Measurements from ENCODE around the gene CCDC51. TPM values are rescaled to one million over a fixed set of nuclear protein-coding genes. Genes with fewer than 3 reads are reported as not detected.

Gene CCDC51
- polyA plus RNA-seq, 1 donor from 2014 or later: 27.2 TPM

DNA sequence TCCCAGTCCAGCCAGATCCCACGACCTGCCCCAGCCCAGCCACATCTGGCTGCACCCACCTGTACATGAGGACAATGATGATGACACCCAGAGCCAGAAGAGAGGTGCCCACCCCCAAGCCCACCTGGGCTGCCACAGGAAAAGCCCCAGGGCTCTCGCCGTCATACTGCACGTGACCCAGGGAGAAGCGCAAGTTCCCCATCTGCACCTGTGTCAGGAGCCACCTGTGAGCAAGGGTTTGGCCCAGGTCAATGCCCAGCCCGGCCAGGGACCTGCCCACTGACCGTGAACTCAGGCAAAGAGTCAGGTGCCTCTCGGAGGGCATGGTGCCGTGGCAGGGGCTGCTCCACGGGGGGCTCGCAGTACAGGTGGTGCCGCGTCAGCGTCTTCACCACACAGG lies 26.3 kb downstream of the CCDC51 start:
- Histone ChIP-seq H3K9me2 (ENCODE audit: insufficient read depth, low read length) (no peaks in the 10 kb centered on the region), H3K4me3 (ENCODE audit: low read length) (no peak overlapping the region), H2AFZ (ENCODE audit: low read depth, low read length) (no peak overlapping the region), H4K20me1 (ENCODE audit: insufficient read depth) (no peaks in the 10 kb centered on the region), H3K27ac (ENCODE audit: low read length) (no peak overlapping the region), H3K36me3 (ENCODE audit: insufficient read depth, low read length) (no peaks in the 10 kb centered on the region), H3K79me2 (replicated peaks; ENCODE audit: insufficient read depth, low read length) (no peaks in the 10 kb centered on the region), H3K9me3 (ENCODE audit: low read length) (no peaks in the 10 kb centered on the region), H3K27me3 (ENCODE audit: insufficient read depth, low read depth, low read length) (no peaks in the 10 kb centered on the region), H3F3A (ENCODE audit: insufficient read depth, low read length, poor library complexity, severe bottlenecking) (no peaks in the 10 kb centered on the region), H3K9ac (ENCODE audit: low read length) (no peak overlapping the region), H3K4me2 (ENCODE audit: low read length) (no peak overlapping the region)
- TF ChIP-seq, protein P1, sequence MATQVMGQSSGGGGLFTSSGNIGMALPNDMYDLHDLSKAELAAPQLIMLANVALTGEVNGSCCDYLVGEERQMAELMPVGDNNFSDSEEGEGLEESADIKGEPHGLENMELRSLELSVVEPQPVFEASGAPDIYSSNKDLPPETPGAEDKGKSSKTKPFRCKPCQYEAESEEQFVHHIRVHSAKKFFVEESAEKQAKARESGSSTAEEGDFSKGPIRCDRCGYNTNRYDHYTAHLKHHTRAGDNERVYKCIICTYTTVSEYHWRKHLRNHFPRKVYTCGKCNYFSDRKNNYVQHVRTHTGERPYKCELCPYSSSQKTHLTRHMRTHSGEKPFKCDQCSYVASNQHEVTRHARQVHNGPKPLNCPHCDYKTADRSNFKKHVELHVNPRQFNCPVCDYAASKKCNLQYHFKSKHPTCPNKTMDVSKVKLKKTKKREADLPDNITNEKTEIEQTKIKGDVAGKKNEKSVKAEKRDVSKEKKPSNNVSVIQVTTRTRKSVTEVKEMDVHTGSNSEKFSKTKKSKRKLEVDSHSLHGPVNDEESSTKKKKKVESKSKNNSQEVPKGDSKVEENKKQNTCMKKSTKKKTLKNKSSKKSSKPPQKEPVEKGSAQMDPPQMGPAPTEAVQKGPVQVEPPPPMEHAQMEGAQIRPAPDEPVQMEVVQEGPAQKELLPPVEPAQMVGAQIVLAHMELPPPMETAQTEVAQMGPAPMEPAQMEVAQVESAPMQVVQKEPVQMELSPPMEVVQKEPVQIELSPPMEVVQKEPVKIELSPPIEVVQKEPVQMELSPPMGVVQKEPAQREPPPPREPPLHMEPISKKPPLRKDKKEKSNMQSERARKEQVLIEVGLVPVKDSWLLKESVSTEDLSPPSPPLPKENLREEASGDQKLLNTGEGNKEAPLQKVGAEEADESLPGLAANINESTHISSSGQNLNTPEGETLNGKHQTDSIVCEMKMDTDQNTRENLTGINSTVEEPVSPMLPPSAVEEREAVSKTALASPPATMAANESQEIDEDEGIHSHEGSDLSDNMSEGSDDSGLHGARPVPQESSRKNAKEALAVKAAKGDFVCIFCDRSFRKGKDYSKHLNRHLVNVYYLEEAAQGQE (IDR thresholded peaks at IDR 0.05; ENCODE audit: borderline replicate concordance): no peak

DNA sequence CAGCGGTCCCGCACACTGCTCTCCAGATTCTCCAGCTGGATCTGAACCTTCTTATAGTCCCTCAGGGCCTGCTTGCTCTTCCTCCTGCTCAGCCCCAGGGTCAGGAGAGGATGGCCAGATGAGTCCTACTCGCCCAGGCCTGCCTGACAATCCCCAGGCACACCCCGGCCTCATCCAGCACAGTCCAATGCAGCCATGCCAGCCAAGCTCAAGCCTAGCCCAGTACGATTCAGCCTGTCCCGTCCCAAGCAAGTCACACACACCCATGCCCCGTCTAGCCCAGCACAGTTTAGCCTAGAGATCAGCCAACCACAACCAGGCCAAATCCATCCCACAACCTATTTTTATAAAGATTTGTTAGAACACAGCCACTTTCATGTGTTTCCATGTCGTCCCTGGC lies 26.8 kb downstream of the CCDC51 start:
- no peak overlapping the region for H3K27ac ChIP-seq (ENCODE audit: low read length)
- H3K9me3 ChIP-seq (ENCODE audit: low read length): no peaks in the 10 kb centered on the region
- H3F3A ChIP-seq (ENCODE audit: insufficient read depth, low read length, poor library complexity, severe bottlenecking): no peaks in the 10 kb centered on the region
- no peaks in the 10 kb centered on the region for H3K36me3 ChIP-seq (ENCODE audit: insufficient read depth, low read length)
- no peak overlapping the region for H3K9ac ChIP-seq (ENCODE audit: low read length)
- H3K9me2 ChIP-seq (ENCODE audit: insufficient read depth, low read length): no peaks in the 10 kb centered on the region
- H4K20me1 ChIP-seq (ENCODE audit: insufficient read depth): no peaks in the 10 kb centered on the region
- H3K4me2 ChIP-seq (ENCODE audit: low read length): no peak overlapping the region
- no peaks in the 10 kb centered on the region for H3K79me2 ChIP-seq (replicated peaks; ENCODE audit: insufficient read depth, low read length)
- no peak overlapping the region for H2AFZ ChIP-seq (ENCODE audit: low read depth, low read length)
- TF ChIP-seq TAF1 (IDR thresholded peaks at IDR 0.05; ENCODE audit: low read depth): no peak
- no peak for TF ChIP-seq RAD21 (conservative IDR thresholded peaks at IDR 0.05)
- TF ChIP-seq SMC3 (conservative IDR thresholded peaks at IDR 0.05; ENCODE audit: poor library complexity): no peak
- no peak for TF ChIP-seq EZH2 (IDR thresholded peaks at IDR 0.05; ENCODE audit: borderline replicate concordance, insufficient read depth, low read length, poor library complexity, severe bottlenecking)
- TF ChIP-seq POLR2AphosphoS5 (IDR thresholded peaks at IDR 0.05): no peak
- TF ChIP-seq MXI1 (conservative IDR thresholded peaks at IDR 0.05; ENCODE audit: poor library complexity, severe bottlenecking): no peak
- no peak for TF ChIP-seq EP300 (conservative IDR thresholded peaks at IDR 0.05; ENCODE audit: poor library complexity, severe bottlenecking)
- TF ChIP-seq, protein P2, sequence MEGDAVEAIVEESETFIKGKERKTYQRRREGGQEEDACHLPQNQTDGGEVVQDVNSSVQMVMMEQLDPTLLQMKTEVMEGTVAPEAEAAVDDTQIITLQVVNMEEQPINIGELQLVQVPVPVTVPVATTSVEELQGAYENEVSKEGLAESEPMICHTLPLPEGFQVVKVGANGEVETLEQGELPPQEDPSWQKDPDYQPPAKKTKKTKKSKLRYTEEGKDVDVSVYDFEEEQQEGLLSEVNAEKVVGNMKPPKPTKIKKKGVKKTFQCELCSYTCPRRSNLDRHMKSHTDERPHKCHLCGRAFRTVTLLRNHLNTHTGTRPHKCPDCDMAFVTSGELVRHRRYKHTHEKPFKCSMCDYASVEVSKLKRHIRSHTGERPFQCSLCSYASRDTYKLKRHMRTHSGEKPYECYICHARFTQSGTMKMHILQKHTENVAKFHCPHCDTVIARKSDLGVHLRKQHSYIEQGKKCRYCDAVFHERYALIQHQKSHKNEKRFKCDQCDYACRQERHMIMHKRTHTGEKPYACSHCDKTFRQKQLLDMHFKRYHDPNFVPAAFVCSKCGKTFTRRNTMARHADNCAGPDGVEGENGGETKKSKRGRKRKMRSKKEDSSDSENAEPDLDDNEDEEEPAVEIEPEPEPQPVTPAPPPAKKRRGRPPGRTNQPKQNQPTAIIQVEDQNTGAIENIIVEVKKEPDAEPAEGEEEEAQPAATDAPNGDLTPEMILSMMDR (IDR thresholded peaks at IDR 0.05; ENCODE audit: poor library complexity, severe bottlenecking): no peak
- TF ChIP-seq, protein P1 (IDR thresholded peaks at IDR 0.05; ENCODE audit: borderline replicate concordance): no peak
- no peak overlapping the region for H3K4me3 ChIP-seq (ENCODE audit: low read length)
- H3K27me3 ChIP-seq (ENCODE audit: insufficient read depth, low read depth, low read length): no peaks in the 10 kb centered on the region
